Fibroblast of lung (primary cell): ENCODE results near the gene USP32.

ENCODE experiments used
- EZH2 ChIP-seq: IDR thresholded peaks from 2 replicates; pipeline ENCODE4 v1.5.1; 2012; ENCODE audit warnings: low read length, control low read depth, mild to moderate bottlenecking; ENCODE audit errors: missing control alignments
- TF ChIP-seq, protein P1 (sequence below), 2 donors: IDR thresholded peaks in 1 of 2; conservative IDR thresholded peaks in 1 of 2; 1 replicate in 1 of 2; 2 replicates in 1 of 2; pipeline ENCODE4 v1.5.1; 2011 to 2012; ENCODE audit warnings: low read length in 2 of 2, control low read depth in 1 of 2, inconsistent platforms in 1 of 2, low read depth in 1 of 2, mild to moderate bottlenecking in 1 of 2

DNA sequence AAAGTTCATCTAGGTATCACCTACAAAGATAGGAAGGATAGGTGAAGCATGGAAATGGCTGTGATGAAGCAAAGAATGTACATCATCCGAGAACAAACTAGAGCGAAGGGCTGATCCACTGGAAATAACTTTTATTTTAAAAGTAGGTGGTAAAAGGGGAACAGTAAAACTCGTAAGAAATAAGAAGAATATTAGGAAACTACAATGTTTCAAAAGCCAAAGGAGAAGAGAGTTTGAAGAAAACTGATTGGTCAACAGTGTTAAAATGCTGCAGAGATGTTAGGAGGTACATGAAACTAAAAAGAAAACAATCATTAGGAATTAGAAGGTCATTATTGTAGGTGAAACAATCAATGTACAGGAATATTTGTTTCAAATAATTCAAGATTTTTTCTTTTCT, 108.1 kb downstream of the USP32 start:
- TF ChIP-seq, protein P1, sequence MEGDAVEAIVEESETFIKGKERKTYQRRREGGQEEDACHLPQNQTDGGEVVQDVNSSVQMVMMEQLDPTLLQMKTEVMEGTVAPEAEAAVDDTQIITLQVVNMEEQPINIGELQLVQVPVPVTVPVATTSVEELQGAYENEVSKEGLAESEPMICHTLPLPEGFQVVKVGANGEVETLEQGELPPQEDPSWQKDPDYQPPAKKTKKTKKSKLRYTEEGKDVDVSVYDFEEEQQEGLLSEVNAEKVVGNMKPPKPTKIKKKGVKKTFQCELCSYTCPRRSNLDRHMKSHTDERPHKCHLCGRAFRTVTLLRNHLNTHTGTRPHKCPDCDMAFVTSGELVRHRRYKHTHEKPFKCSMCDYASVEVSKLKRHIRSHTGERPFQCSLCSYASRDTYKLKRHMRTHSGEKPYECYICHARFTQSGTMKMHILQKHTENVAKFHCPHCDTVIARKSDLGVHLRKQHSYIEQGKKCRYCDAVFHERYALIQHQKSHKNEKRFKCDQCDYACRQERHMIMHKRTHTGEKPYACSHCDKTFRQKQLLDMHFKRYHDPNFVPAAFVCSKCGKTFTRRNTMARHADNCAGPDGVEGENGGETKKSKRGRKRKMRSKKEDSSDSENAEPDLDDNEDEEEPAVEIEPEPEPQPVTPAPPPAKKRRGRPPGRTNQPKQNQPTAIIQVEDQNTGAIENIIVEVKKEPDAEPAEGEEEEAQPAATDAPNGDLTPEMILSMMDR (conservative IDR thresholded peaks at IDR 0.05 in 1 of 2, IDR thresholded peaks at IDR 0.05 in 1 of 2; ENCODE audit: low read depth in 1 of 2, low read length in 2 of 2), result no peak
- TF ChIP-seq EZH2, result no peak
